HG02970 (cell line): ENCODE data around the gene PPDPF.
A peak's percentile ranks its signal among the peaks of the same experiment; 100 is the strongest.

Experiments
- ATAC-seq: cut with Tn5 transposase; IDR thresholded peaks from one replicate; pipeline ENCODE4 v1.9.1; 2021; ENCODE audit warnings: mild to moderate bottlenecking, moderate library complexity, moderate number of reproducible peaks; ENCODE audit not compliant: unreplicated experiment, low FRiP score

PPDPF gene

DNA sequence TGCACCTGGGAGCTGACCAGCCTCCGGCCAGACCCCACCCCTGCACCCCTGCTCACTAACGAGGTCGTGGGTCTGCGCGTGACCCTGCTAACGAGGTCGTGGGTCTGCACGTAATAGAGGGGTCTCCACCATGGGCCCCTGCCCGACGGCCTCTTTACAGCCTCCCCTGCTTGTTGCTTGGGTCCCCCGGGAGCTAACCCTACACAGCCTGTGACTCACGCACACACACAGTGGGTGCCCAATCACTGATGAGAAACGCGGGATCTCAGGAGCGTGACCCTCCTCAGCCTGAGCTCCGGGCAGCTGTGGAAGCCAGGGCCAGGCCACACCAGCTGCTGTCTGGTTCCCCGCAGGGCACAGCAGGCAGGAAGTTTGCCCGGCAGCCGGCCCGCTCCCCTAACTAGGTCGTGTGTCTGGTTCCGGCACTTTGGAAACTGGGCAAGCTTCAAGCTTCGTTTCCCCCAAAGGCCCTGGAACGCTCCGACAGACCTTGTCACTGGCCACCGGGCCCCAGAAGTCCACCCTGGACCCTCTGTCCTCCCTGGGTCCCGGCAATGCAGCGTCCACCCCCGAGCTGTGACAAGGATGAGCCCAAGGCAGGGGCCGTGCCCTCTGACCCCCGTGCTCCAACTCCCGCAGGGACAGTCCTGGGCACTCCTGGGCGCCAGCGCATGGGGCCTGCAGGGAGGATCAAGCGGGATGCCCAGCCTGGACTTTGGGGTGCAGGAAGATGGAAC is 15.8 kb downstream of the PPDPF start:
- no peak for ATAC-seq

DNA sequence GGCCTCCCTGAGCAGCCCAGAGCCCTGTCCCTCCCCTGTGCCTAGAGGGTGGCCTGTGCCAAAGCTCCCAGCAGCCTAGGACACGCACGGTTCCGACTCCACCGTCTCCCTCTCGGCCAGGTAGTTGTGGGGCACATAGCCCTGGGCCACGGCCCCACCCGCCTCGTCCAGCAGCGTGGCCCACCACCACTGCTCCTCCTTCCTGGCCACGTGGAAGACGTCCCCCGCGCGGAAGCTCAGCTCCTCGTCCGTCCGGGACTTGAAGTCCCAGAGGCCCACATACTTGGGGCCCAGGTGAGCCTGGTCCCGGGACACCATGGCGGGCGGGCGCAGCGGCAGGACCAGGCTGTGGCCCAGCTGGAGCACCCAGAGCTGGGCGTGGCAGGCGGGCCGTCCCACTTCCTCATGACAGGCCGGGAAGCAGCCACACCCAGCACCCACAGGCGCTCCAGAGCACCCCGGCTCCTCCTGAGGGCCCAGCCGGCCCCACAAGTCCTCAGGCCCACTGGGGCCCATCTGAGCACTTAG is 16.5 kb downstream of the PPDPF start, which contains the start of gene PTK6:
PTK6 (minus strand) TSS at position 380 of the 528 bp plus-strand sequence; CDS start at position 318, 62 bp downstream.
- peak; percentile 13 for ATAC-seq

DNA sequence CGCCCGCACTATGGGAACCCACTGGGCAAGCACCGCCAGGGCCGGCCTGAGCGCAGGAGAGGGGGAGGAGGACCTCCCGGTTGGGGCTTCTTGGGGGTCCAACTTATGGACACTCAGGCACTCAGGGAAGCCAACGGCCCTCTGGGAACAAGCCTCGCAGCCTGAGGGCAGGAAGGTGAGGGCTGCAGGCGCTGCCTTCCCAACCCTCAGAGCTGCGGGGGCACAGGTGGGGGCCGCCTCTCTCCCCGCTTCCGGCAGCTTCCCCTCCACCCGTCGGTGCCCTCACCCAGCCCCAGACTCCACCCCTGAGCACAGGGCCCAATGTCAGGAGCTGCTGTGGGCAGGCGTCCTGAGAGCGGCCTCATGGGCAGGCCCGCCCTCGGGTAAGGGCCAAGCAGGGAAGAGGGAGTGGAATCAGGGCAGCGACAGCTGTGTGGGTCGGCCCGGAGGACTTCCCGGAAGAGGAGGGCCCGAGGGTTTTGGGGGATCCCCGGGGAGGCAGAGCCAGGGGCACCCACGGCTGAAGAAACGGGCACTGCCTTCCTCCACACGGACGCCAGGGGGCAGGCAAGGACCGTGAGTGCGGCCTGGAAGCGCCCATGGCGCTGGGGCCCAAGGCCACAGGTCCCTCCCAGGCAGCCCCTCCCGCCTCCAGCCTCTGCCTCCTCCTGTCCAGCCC is 17.1 kb downstream of the PPDPF start:
- ATAC-seq = peak; percentile 83

DNA sequence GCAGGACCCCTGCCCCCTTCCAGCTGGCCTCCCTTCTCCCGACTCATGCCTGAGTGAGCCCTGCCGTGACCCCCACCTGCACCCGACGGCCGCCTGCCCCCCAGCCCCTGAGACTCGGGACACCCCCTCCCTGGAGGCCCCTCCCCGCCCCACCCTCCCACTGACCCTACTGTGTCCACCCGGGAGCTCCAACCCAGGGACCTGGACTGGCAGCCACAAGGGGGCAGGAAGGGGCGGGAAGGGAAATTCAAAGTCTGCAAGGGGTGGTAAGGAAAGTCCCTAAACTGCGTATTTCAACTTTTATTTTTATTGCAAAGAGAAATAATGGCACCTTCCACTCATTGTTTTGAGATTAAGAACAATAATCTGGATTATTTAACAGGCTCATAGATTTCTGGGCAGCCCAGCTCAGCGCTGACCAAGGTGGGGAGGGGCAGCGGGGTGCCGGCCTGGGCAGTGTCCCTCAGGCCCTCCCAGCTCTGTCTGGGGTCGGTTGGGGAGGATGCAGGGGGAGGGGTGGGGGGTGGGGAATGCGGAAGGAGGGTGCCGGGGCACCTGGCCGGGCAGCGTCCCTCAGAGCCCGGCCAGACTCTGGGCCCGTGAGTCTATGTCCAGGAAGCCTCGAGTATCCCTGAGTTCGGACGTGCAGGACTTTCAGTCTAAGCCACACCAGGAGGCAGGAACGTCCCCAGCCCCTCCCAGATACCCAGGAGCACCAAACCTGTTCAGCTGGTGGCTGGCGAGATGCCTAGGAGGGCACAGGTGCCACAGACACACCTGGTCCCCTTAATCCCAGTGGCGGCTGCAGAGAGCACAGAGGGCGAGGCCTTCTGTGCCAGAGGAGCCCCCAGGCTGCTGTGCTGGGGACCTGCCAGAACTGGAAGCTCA is 17.9 kb downstream of the PPDPF start:
- no peak for ATAC-seq

DNA sequence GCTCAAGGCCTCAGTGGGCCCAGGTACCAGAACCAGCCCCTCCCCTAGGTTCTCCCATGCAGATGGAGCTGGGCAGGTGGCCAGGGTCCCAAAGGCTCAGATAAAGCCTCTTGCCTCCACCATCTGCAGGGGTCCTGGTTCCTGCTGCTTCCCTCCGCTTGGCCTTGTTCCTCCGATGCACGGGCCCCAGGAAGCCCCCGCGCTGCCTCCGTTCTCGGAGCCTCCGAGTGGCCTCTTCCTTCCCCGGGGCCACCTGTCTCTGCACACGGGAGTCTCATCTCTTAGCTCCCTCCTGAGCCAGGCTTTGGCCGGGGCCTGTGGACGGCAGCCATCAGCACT is 18.5 kb downstream of the PPDPF start:
- no peak for ATAC-seq

DNA sequence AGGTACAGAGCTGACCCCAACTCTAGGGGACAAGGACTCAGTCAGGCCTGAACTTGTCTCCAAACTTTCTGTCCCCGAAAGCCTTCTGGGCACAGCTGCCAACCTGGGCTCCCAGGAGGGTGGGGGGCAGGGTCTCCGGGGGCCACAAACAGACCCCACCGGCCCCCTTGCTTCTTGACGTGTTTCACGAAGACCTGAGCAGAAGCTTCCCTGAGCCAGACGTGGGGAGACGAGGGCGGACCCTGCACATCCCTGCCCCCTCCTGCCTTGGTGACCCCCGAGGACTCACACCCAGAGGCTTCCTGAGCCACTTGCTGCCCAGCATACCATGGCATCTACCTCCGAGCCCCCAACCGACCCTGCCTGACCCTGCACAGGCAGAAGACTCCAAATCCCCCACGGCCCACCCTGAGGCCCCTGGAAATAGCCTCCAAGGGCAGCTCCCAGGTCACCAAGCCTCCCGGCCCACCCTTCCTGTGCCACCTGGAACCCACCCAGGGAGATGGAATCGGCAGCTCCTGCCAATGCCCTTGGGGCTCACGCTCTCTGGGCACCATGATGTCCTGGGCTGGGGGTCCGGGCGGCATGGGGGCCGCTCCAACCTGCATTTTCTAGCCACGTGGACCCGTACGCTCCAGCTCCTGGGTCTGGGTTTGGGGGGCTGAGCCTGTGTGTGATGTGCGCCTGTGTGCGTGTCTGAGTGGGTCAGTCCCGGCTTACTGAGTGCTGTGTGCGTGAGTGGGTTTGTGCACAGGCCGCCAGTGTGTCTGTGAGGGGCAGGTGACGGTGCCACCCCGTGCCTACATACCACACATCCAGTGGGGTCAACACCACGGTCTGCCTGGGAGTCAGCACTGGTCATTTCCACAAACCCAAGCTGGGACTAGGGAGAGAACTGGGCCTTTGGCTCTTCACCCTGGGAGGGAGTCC is 19.1 kb downstream of the PPDPF start:
- ATAC-seq = no peak

- ATAC-seq = no peak
These were observed 20.0 kb downstream of the PPDPF start for GRCh38 chr20:63540417-63541186.

DNA sequence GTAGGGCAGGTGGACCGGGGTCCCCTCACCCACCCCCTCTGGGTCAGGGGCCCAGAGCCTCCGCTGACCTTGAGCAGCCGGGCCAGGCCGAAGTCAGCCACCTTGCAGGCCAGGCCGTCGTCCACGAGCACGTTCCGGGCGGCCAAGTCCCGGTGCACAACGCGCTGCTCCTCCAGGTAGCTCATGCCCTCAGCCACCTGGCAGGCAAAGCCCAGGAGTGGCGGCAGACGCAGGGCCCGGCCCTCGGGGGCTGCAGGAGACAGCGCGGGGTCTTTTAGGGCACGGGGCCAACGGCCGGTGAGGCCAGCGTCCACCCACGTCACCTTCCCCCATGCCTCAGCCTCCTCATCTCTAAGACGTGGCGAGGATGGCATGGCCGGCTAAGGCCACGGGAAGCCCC is 20.8 kb downstream of the PPDPF start:
- ATAC-seq = no peak

GRCh38 chr20:63542031-63542559 is 21.5 kb downstream of the PPDPF start:
- no peak for ATAC-seq

GRCh38 chr20:63542696-63543095 is 22.1 kb downstream of the PPDPF start:
- no peak for ATAC-seq

GRCh38 chr20:63543131-63543530 is 22.6 kb downstream of the PPDPF start:
- no peak for ATAC-seq

DNA sequence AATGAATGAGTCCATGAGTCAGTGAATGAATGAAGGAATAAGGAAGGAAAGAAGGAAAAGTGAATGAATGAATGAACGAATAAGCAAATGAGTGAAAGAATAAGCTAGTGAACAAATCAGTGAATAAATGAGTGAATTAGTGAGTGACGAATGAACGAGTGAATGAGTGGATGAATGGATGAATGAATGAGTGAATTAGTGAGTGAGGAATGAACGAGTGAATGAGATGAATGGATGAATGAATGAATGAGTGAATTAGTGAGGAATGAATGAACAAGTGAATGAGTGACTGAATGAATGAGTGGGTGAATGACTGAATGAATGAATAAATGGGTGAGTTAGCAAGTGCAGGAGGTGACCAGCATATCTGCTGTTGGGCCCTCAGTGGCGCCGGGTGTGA is 23.2 kb downstream of the PPDPF start:
- no peak for ATAC-seq

DNA sequence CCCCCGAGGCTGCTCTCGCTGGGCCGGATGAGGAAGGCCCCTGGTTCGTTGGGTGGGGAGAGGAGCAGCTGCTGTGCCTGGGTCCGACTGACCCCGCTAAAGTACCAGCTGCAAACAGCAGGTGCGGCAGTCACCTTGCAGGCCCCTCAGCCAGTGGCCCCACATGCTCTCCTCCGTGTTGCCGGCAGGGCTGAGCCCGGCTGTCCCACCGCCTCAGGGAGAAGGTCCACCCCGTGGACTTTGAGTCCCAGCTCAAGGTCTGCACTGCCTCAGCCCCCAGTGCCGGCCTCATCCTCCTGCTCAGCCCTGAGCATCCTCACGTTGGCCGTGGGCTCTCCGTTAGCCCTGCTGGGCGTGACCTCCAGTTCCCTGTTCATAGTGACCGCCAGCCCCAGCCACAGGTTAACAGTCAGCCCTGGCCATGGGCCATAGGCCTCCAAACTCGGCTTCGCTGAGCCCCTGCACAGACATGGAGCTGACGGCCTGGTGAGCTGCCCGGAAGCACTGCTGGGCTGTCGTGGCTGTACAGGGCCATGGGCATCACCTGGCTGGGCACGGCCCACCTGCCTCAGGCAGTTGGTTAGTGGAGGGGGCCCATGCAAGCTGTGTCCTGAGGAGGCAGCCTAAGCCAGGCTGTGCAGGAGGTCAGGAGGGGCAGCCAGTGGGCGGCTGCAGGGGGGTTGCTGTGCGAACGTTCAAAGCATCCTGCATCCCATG is 23.8 kb downstream of the PPDPF start:
- ATAC-seq = no peak

DNA sequence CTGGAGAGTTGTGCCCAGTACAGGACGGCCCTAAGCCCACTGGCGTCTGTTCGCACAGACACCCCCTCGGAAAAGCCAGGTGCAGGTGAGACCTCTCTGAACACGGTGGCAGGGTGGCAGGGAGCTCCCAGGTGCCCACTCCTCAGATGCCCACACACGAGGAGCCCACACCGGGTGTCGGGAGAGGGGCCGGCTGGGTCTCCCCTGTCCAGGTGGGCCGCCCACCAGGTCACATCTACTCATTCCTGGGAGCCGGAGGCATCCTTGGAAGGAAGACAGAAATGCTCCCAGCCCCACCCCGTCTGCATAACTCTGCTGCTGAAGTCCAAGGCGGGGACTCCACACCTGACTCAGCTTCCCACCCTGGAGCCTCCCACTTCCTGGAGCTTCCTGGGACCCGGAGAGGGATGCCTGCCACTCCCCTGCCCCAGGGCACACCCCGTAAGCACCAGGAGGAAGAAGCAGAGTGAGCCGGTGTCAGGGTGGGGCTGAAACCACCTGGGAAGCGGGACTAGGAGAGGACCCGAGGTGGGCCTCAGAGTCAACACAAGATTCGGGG is 24.5 kb downstream of the PPDPF start:
- no peak for ATAC-seq

- no peak for ATAC-seq
These were observed 25.2 kb downstream of the PPDPF start for GRCh38 chr20:63545814-63546213.

DNA sequence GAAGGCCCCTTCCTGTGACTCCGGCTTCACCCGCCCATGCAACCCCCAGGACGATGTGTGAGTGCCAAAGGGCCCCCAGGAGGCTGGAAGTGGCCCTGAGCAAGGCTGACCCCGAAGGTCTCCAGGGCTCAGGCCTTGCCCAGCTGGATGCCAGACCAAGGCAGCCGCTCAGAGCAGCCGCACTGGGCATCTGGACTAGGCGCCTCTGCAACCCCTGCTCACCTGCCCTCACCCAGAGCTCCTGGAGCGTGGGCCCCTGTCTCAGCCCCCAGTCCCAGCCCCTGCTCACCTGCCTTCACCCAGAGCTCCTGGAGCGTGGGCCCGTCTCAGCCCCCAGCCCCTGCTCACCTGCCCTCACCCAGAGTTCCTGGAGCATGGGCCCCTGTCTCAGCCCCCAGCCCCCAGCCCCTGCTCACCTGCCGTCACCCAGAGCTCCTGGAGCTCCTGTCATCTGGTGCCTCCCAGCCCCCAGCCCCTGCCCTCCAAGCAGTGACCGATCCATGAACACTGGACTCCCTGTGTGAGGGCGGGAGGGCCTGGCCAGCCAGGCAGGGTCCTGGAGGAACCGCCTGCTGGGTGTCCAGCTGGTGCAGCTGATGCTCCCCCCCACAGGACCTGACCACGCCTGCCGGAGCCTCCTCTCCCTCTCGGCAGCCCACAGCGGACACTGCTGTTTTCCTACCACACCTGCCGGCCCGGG is 25.8 kb downstream of the PPDPF start:
- ATAC-seq = no peak

- ATAC-seq = no peak
These were observed 26.6 kb downstream of the PPDPF start for GRCh38 chr20:63546956-63547724.
